ENCODE measurements around the gene ZYX.
"Not testable (repeated sequence)": the region's sequence is repeated elsewhere in the genome, so short reads cannot be mapped to it uniquely, and the experiment has no call there.

Gene ZYX

DNA sequence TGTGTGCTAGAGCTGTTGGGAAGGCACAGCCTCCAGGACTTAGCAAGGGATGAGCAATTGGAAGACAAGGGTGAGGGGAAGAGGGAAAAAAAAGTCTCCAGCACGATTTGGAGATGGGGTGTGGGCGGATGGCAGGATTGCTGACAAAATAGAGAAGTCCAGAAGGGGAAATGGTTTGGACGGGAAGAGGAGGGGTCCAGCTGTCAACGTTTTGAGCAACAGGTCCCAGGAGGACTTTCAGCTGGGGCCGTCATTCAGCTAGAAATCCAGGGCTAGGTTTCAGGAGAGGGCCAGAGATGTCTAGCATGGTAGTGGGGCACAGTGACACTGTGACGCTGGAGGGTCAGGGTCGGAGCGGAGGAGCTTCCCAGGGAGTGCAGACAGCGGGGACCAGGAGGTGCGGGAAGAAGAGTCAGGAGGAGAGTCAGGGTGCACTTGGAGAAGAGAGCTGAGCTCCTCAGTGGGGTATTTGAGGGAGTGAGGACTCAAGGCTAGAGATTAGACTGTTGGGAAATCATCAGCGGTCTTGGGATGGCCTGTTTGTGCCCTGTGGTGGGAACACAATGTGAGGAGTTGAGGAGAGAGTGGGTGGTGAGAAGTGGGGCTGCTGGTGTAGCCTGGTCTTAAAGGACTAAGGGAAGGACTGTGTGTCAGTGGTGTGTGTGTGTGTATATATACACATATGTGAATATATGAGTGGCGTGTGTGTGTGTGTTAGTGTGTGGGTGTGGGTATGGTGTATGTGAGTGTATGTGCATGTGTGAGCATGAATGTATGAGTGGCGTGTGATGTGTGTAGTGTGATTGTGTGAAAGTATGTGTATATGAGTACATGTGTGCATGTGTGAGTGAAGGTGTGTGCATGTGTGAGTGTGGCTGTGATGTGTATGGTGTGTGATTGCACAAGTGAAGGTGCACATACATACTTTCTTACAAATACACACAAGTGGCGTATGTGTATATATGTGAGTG lies 3.8 kb downstream of the ZYX start:
- no peak for DNase-seq (ENCODE audit: low read depth)

DNA sequence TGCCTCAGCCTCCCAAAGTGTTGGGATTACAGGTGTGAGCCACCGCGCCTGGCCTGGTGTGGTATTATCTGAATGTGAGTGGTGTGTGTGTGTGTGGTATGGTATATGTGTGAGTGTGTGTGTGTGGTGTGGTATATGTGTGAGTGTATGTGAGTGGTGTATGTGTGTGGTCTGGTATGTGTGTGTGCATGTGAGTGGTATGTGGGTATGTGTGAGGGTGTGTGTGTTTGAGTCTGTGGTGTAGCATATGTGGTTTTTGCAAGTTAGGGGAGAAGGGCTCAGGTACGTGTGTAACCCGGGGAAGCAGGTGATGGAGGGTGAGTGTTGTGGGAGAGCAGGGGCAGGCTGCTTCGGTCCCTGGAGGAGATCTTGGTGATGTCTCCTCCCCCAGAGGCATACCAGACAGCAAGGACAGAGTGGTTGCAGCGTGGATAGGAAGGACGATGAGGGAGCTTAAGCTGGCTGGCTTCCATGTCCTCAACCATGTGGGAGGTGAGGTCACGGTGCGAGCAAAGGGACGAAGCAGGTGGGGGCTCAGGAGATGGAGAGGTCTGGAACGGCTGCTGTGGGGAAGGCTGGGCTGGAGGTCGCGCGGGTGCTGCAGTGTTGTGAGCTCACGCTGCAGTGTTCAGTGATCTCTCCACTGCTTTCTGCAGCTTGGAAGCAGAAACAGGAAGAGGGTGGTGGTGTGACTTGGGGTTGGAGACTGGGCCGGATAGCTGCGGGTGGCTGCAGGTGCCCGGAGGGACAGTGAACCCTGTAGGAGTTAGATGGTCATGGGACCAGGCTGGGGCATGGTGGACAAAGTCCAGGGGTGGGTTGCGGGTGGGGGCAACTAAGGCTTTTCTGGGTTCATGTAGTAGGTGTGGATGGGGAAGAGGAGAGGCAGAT lies 5.0 kb downstream of the ZYX start:
- DNase-seq (ENCODE audit: low read depth): no peak

DNA sequence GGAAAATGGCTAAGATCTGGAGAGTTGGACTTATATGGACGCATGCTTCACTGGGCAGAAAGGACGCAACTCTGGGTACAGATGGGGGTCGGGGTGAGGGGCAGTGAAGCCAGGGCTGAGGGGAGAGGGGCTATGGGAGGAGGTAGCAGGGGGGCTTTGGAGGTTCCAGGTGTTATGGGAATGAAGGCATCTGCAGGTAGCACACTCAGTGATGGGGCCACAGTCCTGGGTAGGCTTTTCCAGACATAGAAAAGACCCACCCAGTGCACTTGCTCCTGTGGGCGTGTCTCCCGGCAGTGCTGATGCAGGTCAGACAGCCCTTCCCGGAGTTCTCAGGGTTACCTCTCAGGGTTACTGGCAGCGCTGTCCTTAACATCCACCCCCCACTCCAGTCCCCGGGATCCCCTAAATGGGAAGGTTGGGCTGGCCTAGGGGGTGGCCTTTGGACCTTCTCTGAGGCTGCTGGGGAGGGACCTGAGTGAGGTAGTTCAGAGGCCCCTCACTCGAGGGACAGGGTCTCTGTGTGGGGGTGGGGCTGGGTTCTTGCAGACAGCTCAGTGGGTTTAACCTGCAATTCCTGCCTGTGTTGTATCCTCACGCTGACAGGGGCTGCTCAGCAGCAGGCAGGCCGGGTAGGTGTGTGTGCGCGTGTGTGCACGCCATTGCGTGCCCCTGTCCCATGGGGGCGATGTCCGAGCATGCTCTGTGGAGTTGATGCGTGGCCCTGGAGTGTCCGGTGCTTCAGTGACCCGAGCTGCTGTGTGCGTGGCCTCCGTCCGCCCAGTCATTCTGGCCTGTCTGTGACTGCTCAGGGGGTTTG lies 6.2 kb downstream of the ZYX start:
- no peak for DNase-seq (ENCODE audit: low read depth)

DNA sequence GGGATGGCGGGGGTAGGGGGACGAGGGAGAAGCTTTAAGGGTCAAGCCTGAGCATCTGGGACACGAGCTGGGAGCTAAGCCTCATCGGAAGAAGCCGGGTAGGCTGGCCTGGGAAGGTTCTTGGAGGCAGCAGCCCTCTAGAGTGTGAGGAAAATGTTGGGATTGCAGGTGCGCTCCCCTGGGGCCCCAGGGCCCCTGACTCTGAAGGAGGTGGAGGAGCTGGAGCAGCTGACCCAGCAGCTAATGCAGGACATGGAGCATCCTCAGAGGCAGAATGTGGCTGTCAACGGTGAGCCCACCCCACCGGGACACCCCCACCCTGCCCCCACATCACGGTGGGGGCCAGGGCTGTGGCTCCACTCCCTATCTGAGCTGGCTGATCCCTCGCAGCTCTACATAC lies 6.9 kb downstream of the ZYX start:
- DNase-seq (ENCODE audit: low read depth): no peak

DNA sequence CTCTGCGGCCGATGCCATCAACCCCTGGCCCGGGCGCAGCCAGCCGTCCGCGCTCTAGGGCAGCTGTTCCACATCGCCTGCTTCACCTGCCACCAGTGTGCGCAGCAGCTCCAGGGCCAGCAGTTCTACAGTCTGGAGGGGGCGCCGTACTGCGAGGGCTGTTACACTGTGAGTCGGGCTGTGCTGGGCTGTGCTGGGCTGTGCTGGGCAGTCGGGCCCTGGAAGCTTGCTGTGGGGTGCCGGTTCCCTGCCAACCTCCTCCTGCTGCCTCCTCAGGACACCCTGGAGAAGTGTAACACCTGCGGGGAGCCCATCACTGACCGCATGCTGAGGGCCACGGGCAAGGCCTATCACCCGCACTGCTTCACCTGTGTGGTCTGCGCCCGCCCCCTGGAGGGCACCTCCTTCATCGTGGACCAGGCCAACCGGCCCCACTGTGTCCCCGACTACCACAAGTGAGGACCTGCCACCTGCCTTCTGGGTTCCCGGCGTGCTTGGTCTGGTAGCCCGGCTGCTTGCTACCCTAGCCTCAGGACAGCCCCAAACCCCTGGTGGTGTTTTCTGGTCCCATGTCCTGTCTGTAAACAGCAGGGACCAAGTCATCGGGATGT lies 7.5 kb downstream of the ZYX start:
- DNase-seq (ENCODE audit: low read depth): no peak

DNA sequence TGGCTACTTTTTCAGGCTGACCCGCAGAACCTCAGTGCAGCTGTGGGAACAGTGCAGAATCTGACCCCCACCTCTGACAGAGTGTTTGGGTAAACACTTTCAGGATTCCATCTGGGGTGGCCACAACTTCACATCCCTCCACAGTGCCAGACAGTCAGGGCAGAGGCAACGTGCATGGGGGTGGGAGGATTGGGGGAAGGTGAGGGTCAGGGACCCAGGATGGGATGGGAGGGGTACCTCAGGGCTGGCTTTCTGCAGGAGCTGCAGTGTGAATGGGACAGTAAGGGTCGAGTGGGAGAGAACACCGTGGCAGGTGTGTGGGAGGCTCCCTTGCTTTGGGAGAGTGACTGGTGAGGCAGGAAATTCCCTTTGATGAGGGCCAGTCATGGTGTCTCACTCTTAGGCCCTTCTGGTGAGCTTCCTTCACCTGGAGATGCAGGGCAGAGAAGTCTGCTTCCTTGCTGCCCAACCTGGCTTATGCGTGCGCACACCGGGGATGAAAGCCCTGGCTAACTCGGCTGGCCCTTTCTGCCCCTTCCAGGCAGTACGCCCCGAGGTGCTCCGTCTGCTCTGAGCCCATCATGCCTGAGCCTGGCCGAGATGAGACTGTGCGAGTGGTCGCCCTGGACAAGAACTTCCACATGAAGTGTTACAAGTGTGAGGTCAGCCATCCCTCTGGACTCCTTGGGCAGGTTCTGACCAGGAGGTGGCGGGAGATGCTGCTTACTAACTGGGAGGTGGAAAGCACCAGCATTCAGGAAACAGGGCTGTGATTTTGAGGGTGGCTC lies 8.4 kb downstream of the ZYX start:
- no peak for DNase-seq (ENCODE audit: low read depth)

DNA sequence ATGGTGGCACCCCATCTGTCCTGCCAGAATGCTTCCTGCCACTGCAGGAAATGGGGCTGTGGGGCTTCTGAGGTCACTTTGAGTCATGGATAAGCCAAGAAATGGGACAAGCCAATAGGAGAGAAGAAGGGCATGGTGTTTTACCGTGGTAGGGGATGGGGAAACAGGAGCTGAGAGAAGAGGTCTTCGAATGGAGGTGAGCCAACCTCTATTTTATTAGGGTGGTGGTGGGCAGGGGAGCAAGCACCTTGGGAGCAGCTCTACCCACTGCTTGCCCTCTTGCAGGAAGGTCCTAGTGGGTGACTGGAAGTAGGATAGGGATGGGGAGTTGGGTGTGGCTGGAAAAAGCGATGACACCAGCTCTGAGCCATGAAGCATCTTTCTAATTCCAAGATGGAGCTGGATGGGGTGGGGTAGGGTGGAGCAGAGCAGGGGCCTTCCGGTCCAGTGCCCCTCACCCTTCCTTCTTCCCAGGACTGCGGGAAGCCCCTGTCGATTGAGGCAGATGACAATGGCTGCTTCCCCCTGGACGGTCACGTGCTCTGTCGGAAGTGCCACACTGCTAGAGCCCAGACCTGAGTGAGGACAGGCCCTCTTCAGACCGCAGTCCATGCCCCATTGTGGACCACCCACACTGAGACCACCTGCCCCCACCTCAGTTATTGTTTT lies 9.1 kb downstream of the ZYX start:
- no peak for DNase-seq (ENCODE audit: low read depth)

DNA sequence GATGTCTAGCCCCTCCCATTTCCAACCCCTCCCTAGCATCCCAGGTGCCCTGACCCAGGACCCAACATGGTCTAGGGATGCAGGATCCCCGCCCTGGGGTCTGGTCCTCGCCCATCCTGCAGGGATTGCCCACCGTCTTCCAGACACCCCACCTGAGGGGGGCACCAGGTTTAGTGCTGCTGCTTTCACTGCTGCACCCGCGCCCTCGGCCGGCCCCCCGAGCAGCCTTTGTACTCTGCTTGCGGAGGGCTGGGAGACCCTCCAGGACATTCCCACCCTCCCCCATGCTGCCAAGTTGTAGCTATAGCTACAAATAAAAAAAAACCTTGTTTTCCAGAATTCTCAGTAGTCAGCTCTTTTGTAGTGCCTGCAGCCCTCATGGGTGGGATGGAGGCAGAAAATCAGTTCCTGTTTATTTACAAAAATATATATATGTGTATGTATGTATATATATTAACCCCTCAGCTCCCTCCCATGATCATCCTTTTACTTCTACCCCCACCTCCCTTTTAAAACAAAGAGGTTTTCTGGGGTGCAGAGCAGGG lies 9.7 kb downstream of the ZYX start:
- no peak for DNase-seq (ENCODE audit: low read depth)

DNA sequence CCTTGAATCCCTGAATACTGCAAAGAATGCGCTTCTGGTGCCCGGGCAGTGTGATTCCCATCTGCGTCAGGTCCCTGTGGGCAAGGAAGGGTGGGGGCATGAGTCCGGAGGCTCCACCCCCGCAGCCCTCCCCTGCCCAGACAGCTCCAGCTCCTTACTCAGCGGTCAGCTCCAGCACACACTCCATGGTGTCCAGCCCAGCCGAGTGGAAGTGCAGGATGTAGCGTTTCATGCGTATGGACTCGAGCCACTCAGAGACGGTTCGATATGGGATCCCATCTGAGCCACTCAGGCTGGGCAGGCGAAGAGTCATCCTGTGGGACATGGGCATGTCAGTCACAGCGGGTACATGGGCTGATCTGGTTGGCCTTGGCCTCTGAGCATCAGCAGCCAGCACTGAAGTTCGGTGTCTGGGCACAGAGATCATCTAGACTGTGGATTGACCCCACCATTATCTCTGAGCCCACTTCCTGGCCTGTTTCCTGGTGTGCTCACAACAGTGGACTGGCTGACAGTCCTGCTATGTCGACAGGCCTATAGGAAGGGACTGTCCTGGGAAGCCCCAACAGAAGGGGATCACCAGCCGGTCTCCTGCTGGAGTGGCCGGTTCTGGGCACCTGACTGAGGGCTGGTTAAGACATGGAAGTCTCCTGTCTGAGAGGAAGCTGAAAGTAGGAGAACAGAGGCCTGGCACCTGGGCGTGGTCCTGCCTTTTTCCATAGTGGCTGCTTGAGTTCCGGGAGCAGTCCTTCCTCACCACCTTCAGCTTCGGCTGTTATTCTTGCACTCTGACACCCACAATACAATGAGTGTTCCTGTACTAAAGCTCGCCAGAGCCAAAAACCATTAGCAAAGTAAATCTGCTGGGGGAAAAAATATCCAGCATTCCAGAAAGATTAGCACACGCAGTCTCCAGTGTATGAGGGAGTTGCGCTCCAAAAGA lies 10.6 kb downstream of the ZYX start:
- DNase-seq (ENCODE audit: low read depth): no peak

DNA sequence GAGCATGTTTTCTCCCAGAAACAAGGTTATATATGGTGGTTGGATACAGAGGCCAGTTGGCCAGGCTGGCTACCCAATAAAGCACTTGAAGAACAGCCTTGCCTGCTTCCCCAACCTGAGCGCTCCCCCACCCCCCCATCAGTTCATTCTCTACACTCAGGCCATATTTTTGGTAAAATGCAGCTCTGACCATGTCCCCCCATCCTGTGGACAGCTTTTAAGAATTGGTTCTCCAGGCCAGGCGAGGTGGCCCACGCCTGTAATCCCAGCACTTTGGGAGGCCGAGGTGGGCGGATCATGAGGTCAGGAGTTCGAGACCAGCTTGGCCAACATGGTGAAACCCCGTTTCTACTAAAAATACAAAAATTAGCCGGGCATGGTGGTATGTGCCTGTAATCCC lies 11.3 kb downstream of the ZYX start:
- DNase-seq (ENCODE audit: low read depth): not testable (repeated sequence)

DNA sequence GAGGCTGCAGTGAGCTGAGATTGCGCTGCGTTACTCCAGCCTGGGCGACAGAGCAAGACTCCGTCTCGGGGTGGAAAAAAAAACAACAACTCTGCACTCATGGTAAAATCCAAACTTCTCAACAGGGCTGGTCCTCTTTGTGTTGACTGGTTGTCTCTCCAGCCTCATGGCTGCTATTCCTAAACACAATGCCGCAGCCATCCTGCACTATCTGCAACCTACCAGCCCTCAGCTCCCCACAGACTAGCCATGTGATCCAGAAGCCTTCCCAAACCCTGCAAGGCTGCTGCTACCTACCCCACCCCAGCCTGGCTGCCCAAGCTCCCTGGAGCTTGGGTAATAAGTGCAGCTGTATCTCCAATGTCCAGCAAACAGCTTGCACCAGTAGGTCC lies 11.7 kb downstream of the ZYX start:
- no peak for DNase-seq (ENCODE audit: low read depth)

DNA sequence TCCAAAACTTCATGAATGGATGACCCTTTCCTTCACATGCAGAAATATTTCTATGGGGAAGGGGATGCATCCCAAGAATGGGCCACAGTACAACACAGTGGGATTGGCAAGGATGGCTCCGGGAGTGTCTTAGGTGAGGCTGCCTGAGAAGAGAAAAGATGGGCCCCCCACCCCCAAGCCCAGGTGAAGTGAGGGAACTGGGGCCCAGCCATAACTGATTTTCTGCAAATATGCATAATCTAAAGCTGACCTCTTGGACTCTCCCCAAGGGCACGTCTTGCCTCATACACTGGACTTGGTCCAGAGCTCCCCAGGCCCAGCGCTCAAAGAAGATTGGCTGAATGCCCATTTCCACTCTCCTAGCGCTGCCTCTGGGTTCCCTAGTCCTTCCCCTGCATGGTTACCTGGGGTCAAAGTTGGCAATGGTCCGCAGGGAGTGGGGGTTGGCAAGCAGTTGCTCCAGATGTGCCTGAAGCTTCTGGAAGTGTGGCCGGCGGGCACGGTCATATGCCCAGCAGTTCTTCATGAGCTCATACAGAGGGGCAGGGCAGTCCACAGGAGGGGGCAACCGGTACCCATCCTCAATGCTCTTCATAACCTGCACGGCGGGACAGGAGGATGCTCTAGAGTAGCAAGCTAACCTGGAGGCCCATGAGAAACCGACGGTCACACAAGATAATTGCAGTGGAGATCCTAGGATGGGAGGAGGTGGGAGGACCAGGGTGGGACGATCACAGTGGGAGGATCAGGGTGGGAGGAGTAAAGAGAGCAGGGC lies 12.3 kb downstream of the ZYX start:
- DNase-seq (ENCODE audit: low read depth): no peak

DNA sequence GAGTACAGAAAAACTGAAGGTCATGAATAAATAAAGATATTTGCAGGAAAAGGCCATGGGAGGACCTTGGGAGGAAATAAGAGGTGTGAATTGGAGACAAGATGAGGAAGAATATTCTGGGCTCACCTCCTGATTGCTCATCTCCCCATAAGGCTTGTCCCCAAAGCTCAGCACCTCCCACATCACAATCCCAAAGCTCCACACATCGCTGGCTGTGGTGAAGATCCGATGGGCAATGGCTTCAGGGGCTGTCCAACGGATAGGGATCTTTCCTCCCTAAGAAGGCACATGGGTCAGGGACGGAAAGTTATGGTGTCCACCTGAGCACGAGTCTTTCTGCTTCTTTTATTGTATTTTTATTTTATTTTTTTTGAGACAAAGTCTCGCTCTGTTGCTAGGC lies 12.9 kb downstream of the ZYX start:
- DNase-seq (ENCODE audit: low read depth): no peak

DNA sequence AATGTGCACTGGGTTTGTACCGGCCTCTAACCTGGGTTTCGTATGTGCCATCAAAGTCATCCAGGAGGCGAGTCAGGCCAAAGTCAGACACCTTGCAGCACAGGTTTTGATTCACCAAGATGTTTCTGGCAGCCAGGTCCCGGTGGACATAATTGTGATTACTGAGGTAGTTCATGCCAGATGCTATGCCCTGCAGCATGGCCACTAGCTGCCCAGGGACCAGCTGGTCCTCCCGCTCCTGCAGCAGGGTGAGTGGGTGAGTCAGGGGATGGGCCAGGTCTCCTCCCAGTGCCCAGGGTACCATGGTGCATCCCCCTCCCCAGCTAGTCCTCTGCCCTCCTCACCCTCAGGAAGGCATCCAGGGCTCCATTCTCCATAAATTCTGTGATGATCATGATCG lies 13.6 kb downstream of the ZYX start:
- DNase-seq (ENCODE audit: low read depth): no peak

DNA sequence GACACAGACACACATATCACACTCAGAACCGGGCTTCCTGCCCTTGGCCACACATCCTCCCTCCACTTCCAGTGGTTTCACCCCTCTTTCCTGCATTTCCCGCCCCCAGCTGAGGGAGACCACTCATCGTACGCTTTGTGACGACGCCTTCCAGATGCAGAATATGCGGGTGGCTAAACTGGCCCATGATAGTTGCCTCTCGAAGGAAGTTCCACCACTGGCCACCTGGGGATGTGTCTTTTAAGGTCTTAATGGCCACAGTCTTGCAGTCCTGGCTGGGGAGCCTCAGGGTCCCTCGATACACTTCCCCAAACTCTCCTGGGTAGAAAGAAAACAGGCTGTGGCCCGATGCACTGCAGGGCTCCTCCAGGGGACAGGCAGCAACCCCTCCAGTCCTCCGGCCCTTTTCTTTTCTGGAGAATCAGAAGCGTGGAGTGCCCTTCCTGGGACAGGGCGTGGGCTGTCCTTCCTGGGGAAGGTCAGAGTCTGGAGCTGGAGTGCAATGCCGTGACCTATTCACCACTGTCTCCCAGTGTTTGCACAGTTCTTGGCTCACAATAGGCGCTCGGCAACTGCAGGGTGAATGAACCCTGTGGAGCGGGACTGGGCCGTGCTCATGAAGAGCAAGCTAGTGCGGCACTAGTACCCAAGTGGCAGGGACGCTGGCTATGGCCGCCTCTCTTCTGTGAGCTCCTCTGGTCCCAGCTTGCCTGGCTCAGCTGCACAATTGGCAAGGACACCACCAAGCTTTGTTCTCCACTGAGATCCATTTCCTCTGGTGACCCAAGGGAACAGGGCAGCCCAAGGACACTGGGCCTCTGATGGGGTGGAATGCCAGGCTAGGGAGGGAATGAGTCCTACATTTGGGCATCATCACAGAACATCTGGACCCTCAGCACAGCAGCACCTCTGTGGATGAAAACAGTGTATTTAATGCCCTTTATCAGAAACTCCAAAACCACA lies 14.3 kb downstream of the ZYX start:
- no peak for DNase-seq (ENCODE audit: low read depth)

DNA sequence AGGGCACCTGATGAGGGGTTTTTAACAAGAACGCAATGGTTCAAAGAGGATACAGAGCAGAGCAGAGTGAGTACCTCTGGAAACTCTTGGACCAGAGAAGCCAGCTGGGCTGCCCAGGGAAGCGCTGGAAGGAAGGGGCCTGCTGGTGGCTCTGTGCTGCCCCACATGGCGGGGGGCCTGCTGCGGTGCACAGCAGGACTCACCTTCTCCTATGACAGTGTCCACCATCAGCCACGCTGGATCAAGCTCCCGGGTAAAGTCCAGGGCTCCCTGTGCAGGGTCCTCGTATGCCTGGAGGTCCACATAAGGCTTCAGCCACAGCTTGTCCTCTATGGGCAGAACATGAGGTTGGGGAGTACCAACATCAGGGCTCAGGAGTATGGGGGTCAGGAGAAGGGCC lies 15.0 kb downstream of the ZYX start:
- no peak for DNase-seq (ENCODE audit: low read depth)
